ENCODE results near the gene ALLC. TPM values are rescaled to one million over a fixed set of nuclear protein-coding genes. Genes with fewer than 3 reads are reported as not detected.

The ALLC gene
- total RNA-seq, 1 experiment from 2014 or later, result not detected

DNA sequence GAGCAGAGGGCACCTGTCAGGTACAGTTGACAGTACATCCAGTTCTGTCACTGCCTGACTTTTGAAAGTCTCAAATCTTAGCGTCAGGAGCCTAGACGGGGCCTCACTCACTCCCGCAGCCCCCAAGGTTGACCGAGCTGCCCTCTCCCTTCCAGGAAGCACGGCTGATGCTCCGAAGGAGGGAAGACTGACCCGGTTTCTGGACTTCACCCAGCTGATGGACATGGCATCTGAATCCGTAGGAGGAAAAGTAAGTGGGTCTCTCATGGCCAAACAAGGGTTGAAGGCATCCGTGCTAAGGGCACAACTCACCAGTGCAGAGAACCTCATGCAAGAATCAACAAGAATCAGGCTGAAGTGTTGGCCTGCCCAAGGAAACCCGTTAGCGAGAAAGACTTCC lies 12.9 kb downstream of the ALLC start:
- intact Hi-C loops (cut with micrococcal nuclease), result no loop called here
- Mint-ChIP-seq H3K36me3 (ENCODE audit: insufficient read depth, unreplicated experiment) (no peaks in the 10 kb centered on the region), H3K4me3 (ENCODE audit: unreplicated experiment) (no peak overlapping the region), H3K27ac (ENCODE audit: low read depth, unreplicated experiment) (no peak overlapping the region), H3K9me3 (ENCODE audit: unreplicated experiment) (no peaks in the 10 kb centered on the region), H3K4me1 (ENCODE audit: insufficient read depth, unreplicated experiment) (no peaks in the 10 kb centered on the region), H3K27me3 (ENCODE audit: insufficient read depth, unreplicated experiment) (no peaks in the 10 kb centered on the region)
- ChIA-PET POLR2A (no interaction called here), CTCF (no interaction called here)
- no TSS peak for BruUV-seq (replicated peaks)
- TF ChIP-seq, protein P1, sequence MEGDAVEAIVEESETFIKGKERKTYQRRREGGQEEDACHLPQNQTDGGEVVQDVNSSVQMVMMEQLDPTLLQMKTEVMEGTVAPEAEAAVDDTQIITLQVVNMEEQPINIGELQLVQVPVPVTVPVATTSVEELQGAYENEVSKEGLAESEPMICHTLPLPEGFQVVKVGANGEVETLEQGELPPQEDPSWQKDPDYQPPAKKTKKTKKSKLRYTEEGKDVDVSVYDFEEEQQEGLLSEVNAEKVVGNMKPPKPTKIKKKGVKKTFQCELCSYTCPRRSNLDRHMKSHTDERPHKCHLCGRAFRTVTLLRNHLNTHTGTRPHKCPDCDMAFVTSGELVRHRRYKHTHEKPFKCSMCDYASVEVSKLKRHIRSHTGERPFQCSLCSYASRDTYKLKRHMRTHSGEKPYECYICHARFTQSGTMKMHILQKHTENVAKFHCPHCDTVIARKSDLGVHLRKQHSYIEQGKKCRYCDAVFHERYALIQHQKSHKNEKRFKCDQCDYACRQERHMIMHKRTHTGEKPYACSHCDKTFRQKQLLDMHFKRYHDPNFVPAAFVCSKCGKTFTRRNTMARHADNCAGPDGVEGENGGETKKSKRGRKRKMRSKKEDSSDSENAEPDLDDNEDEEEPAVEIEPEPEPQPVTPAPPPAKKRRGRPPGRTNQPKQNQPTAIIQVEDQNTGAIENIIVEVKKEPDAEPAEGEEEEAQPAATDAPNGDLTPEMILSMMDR (IDR thresholded peaks at IDR 0.05; ENCODE audit: unreplicated experiment), result no peak
- no peak for DNase-seq (ENCODE audit: unreplicated experiment)

DNA sequence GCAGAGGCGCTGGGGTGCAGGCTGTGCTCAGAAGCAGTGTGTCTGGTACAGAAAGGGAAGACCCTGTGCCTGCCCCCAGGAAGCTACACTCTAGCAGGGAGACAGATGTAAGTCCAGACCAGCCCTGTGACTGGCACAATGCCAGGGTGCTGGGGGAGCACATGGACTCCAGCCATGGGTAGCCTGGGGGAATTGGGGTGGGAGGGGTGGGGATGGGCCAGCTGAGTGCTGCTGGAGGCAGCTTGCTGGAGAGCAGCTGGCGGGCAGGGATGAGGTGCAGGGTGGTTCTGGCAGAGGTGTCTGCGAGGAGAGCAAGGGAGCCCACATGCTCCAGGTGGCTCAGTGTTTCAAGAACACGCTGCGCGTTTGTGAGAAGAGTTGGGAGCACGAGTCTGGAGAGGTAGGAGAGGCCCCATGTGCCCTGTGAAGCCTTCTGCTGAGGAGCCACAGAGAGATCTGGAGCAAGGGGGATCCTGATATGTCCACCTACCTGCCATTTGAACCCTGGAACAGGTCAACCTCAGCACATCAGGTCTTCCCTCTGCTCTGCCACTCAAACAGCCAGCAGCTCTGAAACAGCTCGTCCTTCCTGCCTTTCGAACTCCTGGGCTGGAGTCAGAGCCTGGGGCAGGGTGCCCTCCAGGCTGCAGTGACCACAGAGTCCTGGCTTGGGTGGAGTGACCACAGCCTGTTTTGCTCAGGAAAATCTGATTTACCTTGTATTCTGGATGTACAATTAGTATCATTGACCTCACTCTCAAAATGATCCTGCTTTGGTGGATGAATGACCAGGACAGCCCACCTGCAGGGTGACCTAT lies 15.1 kb downstream of the ALLC start:
- intact Hi-C loops (cut with micrococcal nuclease), result no loop called here
- TF ChIP-seq, protein P1 (IDR thresholded peaks at IDR 0.05; ENCODE audit: unreplicated experiment), result no peak
- H3K4me1 Mint-ChIP-seq (ENCODE audit: insufficient read depth, unreplicated experiment), result no peaks in the 10 kb centered on the region
- ChIA-PET CTCF (interaction anchor here (1.3 kb wide), 1 partner anchor 249 kb away, joined by 3 read pairs; no protein-coding TSS in a partner anchor), POLR2A (no interaction called here)
- DNase-seq (ENCODE audit: unreplicated experiment), result no peak
- no peak overlapping the region for H3K4me3 Mint-ChIP-seq (ENCODE audit: unreplicated experiment)
- BruUV-seq (replicated peaks), result no TSS peak
- peaks cover 8% of the 10 kb centered on the region for H3K27me3 Mint-ChIP-seq (ENCODE audit: insufficient read depth, unreplicated experiment)
- H3K9me3 Mint-ChIP-seq (ENCODE audit: unreplicated experiment), result no peaks in the 10 kb centered on the region
- no peak overlapping the region for H3K27ac Mint-ChIP-seq (ENCODE audit: low read depth, unreplicated experiment)
- no peaks in the 10 kb centered on the region for H3K36me3 Mint-ChIP-seq (ENCODE audit: insufficient read depth, unreplicated experiment)

DNA sequence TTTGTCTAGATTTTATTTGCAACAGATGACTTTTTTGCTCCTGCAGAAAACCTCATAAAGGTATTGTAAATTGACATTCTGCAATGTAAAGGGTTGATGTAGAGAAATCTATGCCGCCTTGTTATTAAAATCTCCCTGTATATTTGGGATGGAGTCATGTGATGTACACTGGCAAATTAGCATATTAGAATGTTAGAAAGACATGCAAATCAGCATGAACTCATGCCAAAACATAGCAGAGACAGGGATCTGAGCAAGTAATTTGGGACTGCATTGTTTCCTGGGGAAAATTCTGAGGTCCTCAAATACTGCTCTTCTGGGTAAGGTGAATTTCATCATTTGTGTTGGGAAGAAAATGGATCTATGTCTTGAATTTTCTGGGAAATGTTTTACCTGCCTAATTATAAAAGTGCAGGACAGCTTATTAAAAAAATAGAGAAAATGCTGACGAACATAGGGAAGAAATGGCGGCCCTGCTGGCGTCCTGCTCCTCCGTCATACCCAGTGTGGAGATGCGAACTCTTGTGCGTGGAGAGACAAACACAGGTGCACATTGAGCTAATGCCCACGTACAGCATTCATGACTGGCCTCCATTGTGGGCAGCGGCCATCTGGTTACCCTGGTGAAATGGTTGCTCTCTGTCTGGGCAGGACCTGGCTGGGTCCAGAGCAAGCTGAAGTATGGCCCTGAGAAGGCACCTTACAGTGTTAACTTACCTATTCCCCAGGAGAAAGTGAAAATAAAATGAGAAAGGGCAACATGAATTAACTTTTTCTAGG lies 16.3 kb downstream of the ALLC start:
- intact Hi-C loops (cut with micrococcal nuclease), result no loop called here
- Mint-ChIP-seq H3K9me3 (ENCODE audit: unreplicated experiment) (no peaks in the 10 kb centered on the region), H3K27me3 (ENCODE audit: insufficient read depth, unreplicated experiment) (peaks cover 15% of the 10 kb centered on the region), H3K27ac (ENCODE audit: low read depth, unreplicated experiment) (no peak overlapping the region), H3K36me3 (ENCODE audit: insufficient read depth, unreplicated experiment) (no peaks in the 10 kb centered on the region), H3K4me1 (ENCODE audit: insufficient read depth, unreplicated experiment) (no peaks in the 10 kb centered on the region), H3K4me3 (ENCODE audit: unreplicated experiment) (no peak overlapping the region)
- POLR2A ChIA-PET, result no interaction called here
- TF ChIP-seq, protein P1 (IDR thresholded peaks at IDR 0.05; ENCODE audit: unreplicated experiment), result no peak
- CTCF ChIA-PET, result interaction anchor here (1.1 to 1.3 kb wide), 2 partner anchors 11 to 250 kb away, joined by 3 to 5 read pairs; no protein-coding TSS in a partner anchor
- DNase-seq (ENCODE audit: unreplicated experiment), result no peak
- no TSS peak for BruUV-seq (replicated peaks)

DNA sequence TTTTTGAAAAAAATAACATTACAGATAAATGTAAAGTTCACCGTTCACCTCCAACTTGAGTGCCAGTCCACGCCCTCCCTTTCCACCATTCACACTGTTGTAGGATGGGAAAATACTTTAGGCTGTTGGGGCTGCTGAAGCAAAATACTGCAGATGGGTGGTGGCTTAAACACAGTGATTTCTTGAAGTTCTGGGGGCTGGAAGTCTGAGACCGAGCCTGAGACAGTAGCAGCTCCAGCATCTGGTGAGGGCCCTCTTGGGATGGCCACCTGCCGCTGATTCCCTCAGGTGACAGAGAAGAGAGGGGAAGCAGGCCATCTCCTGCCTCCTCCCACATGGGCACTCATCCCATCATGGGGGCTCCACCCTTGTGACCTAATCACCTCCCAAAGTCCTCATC lies 17.7 kb downstream of the ALLC start:
- ChIA-PET CTCF (no interaction called here), POLR2A (no interaction called here)
- TF ChIP-seq, protein P1 (IDR thresholded peaks at IDR 0.05; ENCODE audit: unreplicated experiment), result no peak
- Mint-ChIP-seq H3K4me3 (ENCODE audit: unreplicated experiment) (no peak overlapping the region), H3K27ac (ENCODE audit: low read depth, unreplicated experiment) (no peak overlapping the region), H3K9me3 (ENCODE audit: unreplicated experiment) (no peaks in the 10 kb centered on the region), H3K27me3 (ENCODE audit: insufficient read depth, unreplicated experiment) (peaks cover 15% of the 10 kb centered on the region), H3K36me3 (ENCODE audit: insufficient read depth, unreplicated experiment) (no peaks in the 10 kb centered on the region), H3K4me1 (ENCODE audit: insufficient read depth, unreplicated experiment) (no peaks in the 10 kb centered on the region)
- BruUV-seq (replicated peaks), result no TSS peak
- no peak for DNase-seq (ENCODE audit: unreplicated experiment)
- intact Hi-C loops (cut with micrococcal nuclease), result no loop called here

Data from MCF 10A (cell line).